GM18520 (cell line): ENCODE data around the gene TIPRL.
"Not testable (repeated sequence)": the region's sequence is repeated elsewhere in the genome, so short reads cannot be mapped to it uniquely, and the experiment has no call there.

ENCODE experiments used
- ATAC-seq: cut with Tn5 transposase; IDR thresholded peaks from one replicate; pipeline ENCODE4 v1.9.1; 2021; ENCODE audit not compliant: unreplicated experiment

The TIPRL gene

DNA sequence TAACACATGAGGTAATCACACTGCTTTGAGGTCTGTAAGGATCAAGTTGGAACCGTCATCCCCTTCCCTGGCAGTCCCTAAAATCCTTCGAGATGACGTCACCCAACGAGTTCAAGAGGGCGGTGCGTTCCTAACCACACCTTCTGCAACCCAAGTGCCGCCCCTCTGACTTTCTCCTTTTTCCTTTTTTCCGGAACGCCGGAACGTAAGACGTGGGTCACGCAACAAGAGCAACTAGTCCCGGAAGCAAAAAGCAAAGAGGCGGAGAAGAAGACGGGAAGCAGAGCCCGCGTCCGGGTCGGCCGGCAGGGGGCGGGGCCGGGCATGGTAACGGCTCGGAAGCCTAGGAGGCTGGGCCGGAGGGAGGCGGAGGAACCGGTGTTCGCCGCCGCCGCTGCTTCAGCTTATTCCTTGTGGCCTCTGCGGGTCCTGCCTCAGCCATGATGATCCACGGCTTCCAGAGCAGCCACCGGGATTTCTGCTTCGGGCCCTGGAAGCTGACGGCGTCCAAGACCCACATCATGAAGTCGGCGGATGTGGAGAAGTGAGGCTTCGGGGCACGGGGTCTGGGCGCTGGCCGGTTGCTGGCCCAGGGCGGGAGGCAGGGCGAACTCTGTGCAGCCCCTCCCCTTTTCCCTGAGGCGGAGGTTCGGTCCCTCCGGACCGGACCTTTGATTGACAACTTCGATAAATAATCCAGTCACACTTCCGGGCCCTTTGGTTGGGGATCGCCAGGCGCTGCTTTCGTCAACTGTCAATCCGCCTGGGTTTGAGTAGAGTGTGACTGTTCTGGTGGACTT is at the start of gene TIPRL:
TSS of gene TIPRL (plus strand) at position 325 of the 800 bp plus-strand sequence. CDS start at position 441, 116 bp downstream.
- ATAC-seq, result peak; percentile 79

DNA sequence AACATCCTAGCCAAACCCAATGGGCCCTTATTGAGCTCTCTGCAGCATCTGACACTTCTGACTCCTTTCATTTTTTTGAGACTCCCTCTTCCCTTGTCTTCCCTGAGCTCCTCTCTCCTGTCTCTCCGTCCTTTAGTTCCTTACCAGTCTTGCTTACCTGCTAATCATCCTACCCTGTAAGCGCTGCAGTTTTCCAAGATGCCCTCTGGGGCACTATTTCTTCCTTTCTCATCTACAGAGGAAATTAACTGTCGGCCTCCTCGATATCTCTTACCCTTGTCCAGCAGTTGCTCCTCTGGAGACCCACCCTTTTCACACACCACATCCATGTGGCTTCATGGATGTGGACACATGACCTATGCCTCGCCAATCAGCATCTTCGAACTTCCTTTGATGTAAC is 48.8 kb upstream of the TIPRL start:
- no peak for ATAC-seq

DNA sequence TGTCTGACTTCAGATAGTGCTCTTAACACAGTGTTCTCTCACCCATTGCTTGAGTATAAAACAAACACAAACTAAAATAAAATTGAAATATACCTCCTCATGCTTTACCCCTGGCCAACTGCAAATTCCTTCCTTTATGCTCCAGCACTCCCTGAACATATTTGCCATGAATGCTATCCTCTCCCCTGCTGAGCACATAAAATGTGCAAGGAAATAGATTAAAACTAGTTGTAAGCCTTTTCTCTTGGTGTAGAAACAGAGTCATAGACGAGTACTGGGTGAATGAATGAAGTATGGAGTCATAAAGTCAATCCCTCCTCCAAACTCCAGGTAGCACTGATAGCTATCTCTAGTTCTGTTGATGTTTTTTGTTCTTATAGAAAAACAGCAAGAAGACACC is 44.6 kb upstream of the TIPRL start:
- ATAC-seq, result no peak

DNA sequence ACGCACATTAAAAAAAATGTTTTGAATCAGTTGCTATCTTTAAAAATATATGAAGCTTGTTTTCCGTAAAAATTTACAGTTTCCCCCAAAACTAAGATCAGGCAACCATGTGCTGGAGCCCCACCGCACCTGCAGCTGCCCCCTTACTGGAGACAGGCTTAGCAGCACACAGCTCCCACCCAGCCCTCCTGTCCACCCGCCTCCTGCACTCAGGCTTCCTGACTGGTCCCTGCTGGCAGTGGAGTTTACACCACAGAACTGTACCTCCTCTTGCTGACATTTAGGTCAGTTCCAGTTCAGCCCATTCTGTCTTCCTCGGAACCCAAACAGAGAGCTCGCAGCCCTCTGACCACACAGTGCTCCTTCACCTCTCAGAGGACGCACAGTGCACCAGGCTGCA is 44.1 kb upstream of the TIPRL start:
- no peak for ATAC-seq

DNA sequence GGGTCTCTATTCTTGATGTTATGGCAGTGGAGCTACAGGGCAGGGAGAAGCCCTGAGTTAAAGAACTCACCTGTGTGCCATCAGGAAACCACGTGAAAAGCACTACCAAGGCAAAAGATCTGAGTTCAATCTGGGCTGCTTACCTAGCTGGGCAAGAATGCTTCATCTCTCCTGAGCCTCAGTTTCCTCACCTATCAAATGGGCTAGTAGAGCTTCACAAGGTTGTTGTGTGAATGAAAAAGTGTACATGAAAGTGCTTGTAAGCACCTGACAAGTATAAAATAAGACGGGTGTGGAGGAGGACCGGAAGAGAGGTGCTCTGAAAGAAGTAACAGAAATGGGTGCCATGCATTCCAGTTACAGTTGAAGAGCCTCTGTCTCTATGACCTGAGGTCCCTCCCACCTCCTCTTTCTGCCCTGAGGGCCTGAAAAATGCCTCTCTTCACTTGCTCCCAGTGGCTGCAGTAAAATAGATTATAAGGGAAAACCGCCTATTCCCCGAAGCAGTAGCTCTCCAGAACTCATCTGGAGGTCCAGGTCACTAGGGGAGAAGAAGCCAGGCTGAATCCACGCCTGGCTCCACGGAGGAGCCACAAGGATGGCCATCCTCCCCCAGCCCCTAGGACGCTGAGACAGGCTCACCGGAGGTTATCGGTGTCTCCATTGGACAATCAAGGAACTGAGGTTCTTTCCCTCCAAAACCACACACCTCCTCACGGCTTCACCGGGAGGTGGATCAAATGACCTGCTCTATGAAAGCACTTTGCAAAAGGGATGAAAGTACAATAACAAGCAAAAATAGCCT is 43.4 kb upstream of the TIPRL start:
- ATAC-seq, result no peak

DNA sequence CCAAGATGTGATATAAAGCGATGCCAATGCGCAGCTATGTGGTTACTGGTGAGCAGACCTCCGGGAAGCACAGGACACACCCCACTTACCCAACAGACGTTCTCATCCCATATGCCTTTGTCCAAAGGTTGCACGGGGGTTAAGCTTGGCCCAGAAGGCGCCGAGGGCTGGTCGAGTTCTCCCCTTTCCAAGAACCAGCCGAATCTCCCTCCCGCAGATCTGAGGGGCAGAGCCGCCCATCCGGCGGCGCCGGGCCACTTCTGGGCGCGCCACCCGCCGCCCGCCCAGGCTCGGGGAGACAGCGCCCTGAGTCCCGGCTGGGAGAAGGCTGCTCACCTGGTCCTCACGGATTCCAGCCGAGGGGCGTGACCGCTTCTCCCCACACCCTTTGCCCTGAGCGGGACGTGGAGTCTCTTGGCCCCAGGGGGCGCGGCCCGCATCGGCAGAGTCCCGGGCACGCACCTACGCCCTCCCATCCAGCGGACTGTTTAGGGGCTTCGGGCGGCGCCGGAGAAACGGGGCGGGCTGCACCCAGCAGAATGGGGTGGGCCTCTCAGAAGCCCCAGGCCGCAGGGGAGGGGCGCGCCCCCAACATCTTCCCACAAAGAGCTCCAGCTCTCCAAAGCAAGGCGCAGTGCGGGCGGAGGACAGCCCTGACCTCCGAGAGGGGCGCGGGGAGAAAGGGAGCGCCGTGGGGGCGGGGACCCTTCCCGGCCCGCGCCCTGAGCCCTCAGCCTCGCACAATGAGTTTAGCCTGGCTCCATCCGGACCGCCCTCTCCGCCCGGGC is 42.6 kb upstream of the TIPRL start:
- ATAC-seq, result no peak

DNA sequence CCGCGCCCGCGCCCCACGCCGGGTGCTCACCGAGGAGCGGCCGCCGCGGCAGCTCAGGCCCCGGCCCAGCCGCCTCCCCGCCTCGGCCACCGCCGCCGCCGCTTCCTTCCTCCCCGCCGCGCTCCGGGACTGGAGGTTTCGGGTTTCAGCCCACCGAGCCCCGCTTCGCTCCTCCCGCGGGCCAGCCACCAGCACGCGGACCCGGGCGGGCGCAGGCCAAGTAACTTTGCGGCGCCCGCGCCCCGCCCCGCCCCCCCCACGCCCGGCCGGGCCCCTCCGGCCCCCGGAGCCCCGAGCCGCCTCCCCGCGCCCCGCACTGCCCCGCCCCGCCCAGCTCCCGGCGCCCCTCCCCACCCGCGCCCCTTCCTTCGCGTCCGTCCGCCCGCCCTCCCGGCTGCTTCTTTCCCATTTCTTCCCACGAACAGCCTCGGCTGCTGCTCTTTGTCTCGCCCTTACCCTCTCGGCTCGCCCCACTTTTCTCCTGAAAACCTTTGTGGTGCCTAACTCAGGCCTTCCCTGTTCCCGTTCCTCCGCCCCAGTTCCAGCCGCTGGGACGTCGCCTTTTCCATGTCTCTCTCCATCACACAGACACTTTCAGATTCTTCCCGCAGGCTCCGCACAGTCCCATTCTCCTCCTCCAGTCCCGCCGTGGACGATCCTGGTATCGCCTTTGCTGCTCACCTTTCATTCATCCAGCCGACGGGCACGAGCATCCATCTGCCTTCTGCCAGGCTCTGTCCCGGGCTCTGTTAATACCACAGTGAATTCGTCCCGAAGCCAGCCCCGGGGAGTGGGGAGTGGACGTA is 41.9 kb upstream of the TIPRL start, which contains the start of gene GPR161:
TSS of gene GPR161 (minus strand) at position 222 of the 806 bp plus-strand sequence. CDS start 32,080 bp downstream, outside the sequence.
- no peak for ATAC-seq

DNA sequence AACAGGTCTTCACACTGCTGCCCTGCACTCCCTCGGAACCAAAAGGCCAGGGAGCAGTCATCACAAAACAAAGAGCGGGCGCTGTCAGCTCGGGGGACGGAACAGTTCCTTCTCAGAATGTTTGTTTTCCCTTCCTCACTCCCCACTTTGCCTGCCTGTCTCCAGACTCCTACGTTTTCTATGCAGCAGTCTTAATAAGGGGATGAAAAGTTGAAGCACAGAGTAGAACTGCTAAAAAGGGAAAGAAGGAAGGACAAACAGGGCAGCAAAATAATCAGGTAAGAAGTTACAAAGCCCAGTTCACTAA is 41.3 kb upstream of the TIPRL start:
- no peak for ATAC-seq

DNA sequence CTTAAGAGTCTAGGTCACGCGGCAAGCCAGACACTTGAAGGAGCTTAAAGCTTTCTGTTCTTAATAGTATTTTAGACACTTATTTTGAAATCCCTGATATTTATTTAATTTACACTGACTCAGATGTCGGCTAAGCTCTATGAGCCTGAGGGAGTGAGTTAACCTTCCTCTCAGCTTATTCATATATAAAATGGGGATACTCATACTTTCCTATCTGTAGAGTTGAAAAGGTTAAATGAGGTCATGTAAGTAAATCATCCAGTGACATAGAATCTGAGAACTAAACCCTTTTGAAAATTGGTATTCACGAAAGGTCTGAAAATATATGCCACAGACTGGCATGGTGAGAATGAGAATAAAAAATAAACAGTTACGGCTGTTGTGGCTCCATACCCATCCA is 40.6 kb upstream of the TIPRL start:
- ATAC-seq, result no peak

DNA sequence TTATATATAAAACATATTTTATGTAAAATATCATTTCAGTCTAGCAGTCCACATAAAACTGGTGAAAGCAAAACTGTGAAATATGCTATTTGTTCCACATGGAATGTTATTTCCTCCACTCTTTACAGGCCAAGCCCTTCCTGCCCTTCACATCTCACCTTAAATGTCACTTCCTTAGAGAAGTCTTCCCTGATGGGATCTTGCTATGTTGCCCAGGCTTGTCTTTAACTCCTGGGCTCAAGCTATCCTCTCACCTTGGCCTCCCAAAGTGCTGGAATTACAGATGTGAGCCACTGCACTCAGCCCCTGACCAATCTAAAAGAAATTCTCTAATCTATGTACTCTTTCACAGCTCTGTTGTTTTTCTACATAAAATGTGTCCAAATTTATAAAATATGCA is 39.7 kb upstream of the TIPRL start:
- no peak for ATAC-seq

DNA sequence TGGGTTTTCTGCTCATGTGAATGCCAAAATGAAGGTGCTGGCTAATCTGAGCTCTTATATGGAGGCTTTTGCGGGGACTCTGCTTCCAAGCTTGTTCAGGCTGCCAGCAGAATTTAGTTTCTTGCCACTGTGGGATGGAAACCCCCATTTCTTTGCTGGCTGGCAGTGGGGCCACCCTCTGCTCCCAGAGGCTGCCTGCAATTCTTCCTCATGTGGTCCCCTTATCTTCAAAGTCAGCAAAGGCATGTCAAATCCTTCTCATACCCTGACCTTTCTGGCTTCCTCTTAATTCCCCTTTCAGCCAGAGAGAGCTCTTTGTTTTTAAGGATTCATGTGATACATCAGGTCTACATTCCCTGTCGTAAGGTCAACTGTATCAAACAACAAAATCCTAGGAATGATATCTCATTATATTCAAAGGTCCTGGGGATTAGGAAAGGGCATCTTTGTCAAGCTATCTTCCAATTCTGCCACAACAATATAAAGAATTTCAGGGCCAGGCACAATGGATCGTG is 36.8 kb upstream of the TIPRL start:
- ATAC-seq, result no peak

DNA sequence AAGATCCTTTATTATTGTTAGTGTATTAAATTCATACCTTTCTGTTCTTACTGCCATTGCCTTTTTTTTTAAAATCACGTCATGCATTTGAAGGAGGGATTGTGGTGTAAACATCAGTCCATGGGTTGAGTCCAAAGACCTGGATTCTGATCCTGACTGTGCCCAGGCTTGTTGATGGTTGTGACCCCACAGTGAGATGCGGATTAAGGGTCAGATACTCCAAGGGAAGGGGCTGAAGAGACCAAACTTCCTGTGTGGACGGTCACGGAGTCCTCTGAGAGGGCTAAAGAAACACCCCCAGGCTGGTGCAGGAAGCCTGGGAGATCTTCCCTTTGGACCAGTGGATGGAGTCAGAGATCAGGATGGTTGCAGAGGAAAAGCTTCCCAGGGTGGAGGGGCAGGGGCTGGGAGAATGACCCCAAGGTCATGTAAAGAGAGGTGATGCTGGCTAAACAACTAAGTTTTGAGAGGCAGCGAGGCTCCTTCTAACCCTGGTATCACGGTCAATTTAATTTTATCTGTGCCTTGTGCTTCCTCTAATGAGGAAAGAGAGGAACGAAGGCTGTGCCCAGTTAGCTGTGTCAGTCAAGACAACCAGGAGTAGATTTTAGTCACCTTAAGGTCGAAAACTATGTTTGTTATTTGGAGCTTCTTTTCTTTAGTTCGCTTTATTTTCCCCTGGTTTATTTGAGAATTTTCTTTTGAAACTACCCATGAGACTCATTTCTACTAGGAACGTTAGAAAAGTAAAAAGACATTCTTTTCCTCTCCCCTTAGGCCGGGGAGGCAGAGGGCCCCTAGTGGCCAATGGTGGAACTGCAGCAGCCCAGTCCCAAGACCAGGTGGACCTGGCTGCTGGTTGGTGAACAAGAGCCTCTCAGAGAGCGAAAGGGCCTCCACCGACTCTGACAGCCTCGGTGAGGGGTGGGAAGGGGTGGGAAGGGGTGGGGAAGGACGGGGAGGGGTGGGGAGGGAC is 33.3 kb upstream of the TIPRL start:
- peak; percentile 69 for ATAC-seq

DNA sequence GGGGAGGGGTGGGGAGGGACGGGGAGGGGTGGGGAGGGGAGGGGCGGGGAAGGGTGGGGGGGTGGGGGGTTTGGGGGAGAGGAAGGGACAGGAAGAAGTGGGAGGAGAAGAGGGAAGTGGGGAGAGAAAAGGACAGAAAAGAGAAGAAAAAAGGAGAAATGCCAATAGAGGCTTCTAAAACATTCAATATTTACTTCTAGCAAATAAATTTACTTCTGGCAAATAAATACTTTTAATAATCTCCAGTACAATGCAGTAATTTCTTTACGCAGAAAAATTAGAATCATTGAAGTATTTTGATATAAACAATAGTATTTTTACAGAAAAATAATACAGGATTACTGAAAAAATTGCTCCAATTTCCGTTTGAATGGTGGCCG is 32.6 kb upstream of the TIPRL start:
- no peak for ATAC-seq

DNA sequence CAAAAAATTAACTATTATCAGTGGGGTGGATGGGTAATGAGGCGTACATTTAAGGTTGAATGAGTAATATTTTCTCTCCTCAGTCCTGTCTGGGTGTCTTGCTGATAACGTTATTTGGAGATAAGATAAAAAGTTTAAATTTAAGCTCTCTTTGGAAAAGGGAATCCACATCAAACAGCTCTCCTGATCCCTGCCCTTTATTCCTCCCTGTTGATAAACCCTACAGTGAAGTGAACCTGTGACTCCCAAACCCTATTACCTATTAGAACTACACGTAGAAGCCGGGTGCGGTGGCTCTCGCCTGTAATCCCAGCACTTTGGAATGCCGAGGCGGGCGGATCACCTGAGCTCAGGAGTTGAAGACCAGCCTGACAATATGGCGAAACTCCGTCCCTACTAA is 32.1 kb upstream of the TIPRL start:
- ATAC-seq, result no peak

DNA sequence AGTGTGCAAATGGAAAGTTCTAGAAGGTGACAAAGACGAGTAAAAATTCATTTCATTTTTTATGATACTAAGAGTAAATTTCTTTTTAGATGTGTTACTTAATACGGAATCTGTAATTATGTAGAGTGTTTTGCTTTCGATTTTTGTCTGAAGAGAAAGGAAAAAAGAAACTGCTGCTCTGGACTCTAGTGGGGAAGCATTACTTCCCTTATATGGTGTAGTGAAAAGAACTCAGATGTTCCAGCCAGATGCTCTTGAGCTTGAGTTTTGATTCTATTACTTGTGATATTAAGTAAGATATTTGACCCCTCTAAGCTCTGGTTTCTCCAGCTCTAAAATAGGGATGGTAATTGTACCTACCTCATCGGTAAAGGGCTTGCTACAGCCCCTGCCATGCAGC is 29.8 kb upstream of the TIPRL start:
- ATAC-seq, result no peak

DNA sequence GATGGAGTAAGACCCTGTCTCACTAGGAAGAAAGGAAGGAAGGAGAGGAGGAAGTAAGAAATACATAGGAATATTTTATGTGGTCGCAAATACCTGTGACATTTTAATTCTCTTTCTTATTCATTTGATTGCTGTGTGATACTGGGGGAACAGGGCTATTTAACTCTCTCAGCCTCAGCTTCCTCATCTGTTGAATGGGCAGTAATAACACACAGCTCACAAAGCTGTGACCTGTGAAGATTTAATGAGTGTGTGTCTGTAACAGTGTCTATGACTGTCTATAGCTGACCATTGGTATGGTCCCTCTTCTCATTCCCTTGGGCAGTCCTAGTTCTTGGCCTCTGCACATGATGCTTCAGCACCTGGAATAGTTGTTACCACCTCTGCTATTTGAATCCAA is 28.5 kb upstream of the TIPRL start:
- no peak for ATAC-seq

DNA sequence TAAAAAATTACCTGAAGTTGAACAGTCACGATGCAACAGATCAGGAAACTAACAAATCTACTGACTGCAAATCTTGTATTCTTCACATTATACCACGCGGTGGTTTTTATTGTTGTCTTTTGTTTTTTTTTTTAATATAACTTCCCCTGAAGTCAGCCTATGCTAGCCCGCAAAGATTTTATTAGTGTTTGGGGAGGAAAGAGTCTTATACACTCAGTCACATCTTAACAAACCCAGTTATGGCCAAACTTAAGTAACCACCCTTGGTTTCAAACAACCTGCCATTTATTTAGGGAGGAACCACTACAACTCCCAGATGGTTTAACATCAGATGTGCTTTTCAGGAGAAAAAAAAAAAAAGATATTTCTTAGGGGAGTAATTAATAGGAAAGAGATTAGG is 26.8 kb upstream of the TIPRL start:
- no peak for ATAC-seq

DNA sequence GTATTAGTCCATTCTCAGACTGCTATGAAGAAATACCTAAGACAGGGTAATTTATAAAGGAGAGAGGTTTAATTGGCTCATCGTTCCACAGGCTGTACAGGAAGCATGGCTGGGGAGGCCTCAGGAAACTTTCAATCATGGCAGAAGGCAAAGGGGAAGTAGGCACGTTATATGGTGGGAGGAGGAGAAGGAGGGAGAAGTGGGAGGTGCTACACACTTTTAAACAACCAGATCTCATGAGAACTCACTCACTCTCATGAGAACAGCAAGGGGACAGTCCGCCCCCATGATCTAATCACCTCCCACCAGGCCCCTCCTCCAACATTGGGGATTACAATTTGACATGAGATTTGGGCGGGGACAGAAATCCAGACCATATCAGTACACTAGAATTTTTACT is 24.1 kb upstream of the TIPRL start:
- ATAC-seq, result not testable (repeated sequence)

DNA sequence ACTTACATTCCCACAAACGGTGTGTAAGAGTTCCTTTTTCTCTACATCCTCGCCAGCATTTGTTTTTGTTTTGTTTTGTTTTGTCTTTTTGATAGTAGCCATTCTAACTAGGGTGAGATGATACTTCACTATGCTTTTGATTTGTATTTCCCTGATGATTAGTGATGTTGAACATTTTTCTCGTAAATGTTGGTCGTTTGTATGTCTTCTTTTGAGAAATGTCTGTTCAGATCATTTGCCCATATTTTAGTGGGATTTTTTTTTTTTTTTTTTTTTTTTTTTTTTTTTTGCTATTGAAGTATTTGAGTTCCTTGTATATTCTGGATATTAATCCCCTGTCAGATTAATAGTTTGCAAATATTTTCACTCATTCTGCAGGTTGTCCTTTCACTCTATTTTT is 22.9 kb upstream of the TIPRL start:
- ATAC-seq, result no peak
